ENCODE results near the gene FSIP1.

The FSIP1 gene

DNA sequence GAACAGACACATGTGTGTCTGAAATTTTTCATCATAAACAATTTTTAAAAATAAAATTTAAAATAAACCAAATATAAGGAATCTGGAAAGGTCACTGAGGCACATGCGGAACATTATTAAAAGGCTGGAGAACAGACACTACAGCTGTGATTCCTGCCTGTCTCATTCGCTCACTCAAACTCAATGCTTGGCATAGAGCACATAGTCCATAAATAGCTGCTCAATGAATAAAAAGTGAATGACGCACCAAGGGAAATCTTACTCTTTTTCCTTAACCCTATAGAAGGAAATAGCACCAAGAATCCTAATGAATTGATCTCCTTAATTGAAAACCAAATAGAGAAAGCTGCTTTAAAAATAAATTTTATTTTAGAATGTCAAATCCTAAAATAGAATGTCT lies 98.4 kb downstream of the FSIP1 start:
- DNase-seq (ENCODE audit: low spot score): no peak

DNA sequence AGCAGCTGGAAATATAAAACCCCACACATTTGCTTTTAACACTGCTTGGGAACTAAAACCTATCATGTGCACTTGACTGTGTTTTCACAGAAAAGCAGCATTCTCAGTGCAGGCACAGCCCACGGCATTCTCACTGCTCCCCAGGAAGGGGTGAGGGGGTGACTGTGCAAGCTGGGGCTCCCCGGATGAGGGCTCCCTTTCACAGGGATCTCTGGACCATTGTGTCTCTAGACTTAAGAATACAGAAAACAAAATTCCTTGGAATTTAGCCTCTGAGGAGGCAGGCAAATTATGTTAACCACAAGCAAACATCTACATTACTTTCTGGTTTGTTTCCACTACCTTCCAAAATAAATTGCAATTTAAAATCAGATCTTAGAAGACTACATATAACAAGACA lies 100.3 kb downstream of the FSIP1 start:
- no peak for DNase-seq (ENCODE audit: low spot score)

DNA sequence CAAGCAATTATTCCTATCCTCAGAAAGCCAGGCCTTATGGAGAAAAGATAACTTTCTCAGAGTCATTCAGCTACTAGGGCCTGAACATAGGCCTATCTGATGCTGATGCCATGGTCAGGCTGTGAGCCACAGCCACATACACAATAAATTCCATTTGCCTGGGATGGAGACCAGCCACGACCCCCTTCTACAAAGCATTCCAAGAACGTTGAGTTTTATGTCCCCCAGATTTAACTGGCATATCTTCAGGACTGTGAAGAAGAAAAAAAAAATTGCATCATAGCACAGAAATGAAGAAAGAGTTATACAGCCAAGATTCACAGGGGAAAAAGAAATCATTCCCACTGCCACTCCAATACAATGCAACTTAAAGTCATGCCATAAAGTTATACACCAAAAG lies 101.8 kb downstream of the FSIP1 start:
- no peak for DNase-seq (ENCODE audit: low spot score)

DNA sequence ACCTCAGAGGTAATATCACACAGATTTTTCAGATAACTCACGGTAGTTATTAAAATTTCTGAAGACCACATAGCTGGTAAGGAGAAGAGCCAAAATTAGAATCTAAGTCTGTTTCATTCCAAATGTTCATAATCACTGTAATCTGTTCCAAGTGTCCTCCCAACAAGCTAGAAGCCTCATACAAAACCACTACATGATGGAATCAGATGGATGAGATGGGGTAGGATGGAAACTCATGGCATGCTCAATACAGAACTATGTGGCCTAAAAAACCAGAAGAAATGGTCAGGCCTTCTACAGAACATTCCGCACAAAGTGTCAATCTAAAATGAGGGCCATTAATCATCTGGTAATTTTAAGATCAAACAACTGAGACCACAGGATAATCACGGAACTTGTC lies 110.0 kb downstream of the FSIP1 start:
- no peak for DNase-seq (ENCODE audit: low spot score)

DNA sequence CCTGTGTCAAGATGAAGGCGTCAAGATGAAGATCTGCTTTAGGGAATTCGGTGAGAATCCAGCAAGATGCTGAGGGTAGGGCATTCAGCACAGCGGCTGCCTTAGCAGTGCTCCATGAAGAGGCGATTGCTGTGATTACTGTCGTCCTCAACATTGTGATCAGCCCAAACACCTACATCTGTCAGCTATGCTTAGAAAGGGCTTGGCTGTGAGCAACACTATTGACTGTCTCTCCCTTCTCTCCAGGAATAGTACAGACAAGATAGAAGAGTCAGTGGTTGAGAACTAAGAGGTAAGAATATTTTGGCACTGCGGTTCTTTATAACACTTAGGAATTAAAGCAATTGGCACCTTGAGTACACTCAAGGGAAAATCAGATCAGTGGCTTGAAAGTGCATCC lies 110.5 kb downstream of the FSIP1 start:
- no peak for DNase-seq (ENCODE audit: low spot score)

DNA sequence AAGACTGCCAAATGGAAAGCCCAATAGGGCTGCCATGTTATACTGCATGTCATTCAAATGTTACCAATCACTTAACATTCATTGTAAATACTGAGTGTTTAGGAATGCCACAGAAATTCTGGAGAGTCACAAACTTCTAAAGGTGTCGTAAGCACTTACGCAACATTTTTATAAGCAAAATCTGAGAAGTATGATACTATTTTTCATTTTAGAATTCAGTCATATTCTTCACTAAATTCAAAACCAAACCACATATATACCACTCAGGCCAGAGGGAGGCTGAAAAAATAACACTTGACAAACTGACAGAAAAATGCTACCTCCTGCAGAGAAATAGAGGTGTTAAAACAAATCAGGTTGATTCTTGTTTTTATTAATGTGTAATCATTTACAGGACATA lies 112.0 kb downstream of the FSIP1 start:
- DNase-seq (ENCODE audit: low spot score): no peak

DNA sequence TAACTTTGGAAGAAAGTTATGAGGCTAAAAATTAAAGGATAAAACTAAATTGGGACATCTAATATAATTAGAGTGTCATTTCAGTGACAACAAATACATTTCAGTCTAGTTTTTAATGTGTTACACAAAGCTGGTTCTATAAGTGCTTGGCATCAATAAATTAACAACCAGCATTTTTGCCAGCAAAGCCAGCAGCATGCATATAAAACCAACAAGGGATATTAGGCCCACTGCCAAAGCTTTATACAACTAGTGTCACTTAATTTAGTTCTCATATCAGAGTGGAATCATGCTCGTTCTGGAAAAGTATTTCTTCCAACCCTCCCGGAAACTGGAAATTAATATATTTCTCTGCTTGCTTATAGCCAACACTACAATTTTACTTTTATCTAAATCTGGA lies 113.0 kb downstream of the FSIP1 start:
- DNase-seq (ENCODE audit: low spot score): no peak

DNA sequence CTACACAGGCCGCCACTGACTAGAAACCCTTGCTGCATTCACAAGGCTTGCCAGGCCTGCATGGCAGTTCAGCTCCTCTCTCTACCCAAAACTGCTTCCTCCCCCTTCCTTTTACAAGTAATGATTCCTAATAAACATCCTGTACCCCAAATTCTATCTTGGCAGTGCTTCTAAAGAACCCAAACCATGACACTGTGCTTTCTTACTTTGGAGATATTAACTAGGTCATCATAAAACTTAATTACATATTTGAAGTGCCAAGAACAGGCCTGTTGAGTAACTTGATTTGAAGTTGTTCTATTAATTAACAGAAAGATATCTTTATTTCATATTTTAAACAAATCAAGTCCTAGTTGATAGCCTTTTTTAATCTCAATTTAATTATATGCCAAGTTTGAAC lies 113.4 kb downstream of the FSIP1 start:
- DNase-seq (ENCODE audit: low spot score): no peak

DNA sequence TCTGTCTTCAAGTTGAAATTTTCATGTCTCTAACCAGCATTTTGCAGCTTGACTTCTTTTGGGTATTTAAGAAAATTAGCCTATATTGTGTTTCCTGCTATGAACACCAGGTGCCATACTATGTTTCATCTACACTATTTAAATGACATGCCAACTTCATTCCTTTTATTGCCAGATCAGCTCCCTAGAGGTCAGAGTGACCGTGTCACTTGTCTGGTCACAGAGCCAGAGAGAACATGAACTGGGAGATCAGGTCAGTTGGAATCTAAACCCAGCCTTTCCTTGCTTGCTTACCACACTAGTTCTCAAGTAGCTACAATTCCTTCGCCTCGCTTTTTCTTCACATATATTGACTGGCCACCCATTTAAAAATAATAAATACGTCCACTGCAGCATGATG lies 114.2 kb downstream of the FSIP1 start:
- no peak for DNase-seq (ENCODE audit: low spot score)

DNA sequence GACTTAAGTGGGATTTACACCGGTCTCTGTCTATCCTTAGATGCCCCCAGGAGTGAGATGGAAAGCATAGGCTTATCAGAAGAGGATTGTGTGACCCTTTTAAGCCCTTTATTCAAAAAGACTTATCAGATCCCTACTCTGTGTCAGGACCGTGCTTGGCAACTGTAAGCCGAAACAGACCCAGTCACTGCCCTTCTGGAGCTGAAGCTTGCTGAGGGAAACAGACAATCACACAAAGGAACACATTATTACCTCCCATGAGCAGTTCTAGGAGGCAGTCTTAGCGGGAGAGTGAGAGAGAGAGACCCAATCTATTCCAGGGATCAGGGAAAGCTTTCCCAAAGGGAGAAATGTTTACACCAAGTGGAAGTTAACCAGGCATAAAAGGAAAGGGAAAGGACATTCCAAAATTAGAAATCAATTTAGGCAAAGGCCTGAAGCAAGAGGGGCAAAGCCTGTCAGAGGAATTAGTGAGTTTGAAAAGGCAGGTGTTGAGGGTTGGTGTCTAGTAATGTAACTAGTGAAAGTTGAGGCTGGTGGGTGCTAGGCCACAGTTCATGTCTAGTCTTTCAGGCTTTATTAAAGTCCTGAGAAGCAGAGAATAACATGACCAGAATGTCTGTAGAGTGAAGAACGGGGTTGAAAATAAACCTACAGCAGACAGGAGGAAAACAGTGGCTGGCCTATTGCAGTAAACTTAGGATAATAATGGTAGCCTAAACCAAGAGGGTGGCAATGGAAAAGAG lies 115.1 kb downstream of the FSIP1 start:
- no peak for DNase-seq (ENCODE audit: low spot score)

DNA sequence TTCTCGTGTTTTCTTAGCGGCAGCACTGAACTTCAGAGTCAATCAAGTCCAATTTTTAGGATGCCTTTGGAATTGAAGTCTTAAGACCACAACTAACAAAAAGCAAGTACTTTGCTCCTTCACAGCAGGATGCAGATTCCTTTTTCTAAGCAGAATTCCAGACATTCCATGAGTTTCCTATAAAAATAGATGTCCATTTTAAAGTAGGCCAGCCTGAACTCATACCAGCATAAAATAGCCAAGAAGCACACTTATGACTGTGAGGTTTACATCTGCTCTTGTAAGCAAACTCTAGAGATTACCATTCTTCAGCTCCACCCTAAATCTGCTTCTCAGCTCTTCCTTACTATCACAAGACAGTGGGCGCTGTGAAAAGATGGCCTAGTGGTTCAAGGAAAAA lies 116.0 kb downstream of the FSIP1 start:
- peak; percentile 21 for DNase-seq (ENCODE audit: low spot score)

DNA sequence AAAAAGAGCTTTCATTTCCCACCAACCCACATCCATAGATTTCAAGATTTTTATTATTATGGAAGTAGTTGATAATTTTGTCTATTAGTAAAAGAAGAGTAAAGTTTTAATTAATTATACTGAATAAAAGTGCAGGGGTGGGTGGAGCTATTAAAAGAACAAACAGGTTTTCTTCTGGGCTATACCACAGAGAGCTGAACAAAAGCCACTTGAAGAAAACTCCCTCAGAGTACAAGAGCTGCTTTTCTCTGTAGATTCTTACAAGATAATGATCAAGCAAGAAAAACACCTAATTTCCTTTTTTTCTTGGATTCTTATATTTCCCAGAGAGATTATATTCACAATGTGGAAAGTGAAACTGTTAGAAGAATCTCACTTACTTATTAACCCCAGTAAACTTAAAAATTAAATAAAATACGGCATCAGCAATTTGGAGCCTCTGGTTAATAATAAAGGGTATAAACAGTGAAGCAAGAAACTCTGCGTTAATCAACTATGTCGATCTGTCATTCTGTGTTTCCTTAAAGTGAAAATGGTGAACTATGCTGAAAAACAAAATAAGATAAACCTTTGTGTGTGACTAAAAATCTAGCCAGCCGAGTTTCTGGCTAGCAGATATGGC lies 116.9 kb downstream of the FSIP1 start:
- DNase-seq (ENCODE audit: low spot score): no peak

DNA sequence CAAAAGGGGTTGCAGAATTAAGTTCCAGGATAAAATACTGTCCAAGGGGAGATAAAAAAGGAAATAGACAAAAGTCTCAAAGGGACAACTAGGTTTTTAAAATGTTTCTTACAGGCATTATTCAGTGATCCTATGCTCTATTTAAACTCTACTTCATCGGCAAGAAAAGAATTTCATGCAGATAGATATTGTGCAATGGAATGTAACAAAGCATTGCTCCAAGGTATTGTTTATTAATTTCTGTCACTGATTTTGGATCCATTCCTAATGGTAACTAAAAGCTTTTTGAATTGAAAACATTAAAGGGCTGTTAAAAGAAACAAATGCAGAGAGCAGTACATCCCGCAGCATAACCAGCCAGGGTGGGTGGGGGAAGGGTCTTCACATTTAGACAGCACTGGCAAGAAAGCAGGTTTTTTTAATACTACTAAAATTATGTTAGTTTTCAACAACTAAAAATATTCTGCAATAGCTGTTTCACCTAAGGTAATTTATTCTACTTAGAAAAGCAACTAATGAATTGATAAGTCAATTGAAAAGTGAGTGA lies 118.9 kb downstream of the FSIP1 start:
- DNase-seq (ENCODE audit: low spot score): no peak

DNA sequence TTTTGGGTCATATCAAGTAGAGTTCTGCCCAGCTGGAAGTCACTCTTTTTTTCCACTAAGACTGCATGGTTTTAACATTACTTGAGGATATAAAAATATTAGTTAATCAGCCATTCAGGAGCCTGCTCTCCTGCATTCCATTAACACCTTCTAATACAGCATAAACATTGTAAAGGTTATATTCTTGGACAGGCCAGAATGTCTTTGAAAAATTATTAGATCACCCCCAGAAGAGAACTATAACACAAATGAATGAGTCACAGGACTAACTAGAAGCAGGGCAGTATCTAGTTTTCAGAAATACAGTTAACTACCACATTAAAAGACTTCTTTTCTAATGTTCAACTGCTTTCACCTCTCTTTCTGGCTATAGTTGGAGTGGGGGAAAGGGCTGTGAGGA lies 120.9 kb downstream of the FSIP1 start:
- no peak for DNase-seq (ENCODE audit: low spot score)

DNA sequence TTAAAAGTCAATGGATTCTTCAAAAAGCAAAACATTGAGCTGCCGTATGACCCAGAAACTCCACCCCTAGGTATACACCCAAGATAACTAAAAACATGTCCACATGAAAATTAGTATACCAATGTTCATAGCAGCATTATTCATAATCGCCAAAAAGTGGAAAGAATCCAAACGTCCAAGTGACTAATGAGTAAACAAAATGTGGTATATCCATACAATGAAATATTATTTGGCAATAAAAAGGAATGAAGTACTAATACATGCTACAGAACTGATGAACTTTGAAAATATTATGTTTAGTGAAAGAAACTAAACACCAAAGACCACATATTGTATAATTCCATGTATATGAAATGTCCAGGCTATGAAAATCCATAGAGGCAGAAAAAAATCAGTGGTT lies 123.9 kb downstream of the FSIP1 start:
- no peak for DNase-seq (ENCODE audit: low spot score)

DNA sequence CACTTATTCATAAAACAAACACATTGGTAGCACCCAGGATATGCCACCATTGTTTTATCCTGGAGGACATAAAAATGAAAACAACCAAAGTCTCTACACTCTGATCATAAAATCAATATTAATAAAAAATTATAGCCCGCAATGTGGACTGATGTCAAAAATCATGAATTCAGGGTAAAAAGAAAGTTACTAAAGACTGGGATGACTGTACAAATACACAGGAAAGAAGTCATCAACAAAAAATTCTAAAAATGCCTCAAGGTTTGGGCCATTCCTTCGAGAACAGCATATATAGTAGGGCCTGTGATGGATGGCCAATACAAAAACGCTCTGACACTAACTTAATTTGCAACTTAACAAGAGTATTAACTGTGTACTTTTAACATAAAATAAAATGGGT lies 125.0 kb downstream of the FSIP1 start:
- DNase-seq (ENCODE audit: low spot score): peak; percentile 34

DNA sequence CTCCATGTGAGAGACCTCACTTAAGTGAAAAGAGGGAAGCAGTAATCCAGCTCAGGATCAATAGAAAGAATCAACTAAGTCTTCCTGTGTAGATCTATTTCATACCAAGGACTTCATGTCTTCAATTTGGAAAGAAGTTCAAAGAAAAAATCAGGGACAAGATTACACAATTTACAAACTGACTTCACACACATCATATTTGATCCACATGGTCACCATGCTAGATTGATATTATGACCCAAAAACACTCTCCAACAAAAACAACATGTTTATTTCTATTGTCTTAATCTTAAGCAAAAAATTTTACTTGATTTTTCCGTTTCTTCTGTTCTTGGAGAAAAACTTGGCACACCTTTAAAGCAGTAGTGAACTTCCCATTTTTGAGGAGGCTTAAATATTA lies 125.5 kb downstream of the FSIP1 start:
- no peak for DNase-seq (ENCODE audit: low spot score)

DNA sequence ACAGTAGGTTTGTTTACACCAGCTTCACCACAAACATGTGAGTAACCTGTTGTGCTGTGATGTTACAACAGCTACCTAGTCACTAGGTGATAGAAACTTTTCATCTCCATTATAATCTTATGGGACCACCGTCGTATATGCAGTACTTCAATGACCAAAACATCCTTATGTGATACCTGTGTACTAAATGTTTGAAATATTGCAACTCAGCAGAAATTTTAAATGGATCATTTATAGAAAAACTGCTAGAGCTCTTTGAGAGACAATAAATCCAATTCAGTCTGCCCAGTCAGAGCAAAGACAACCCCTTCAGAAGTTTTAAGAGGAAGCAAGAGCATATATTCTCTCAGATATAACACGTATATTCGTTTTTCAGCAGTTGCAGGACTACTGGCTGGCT lies 128.3 kb downstream of the FSIP1 start:
- DNase-seq (ENCODE audit: low spot score): no peak

DNA sequence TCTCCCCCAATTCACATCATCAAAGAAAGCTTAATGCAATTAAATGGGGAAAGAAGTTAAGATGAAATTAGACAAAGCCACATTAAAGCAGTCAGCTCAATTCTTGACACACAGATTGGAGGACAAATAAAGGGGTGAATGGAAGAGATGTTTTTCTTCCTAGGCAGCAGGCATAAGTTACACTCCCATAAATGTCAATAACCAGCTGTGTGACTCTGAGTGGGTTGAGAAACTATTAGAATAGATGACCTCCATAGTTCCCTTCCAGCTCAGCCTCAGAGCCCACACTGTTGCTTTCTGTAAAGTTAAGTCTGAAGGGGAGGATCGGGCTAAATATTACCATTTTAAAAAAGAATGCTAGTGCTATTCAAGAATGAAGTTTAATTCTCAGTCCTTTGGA lies 130.8 kb downstream of the FSIP1 start:
- DNase-seq (ENCODE audit: low spot score): no peak

DNA sequence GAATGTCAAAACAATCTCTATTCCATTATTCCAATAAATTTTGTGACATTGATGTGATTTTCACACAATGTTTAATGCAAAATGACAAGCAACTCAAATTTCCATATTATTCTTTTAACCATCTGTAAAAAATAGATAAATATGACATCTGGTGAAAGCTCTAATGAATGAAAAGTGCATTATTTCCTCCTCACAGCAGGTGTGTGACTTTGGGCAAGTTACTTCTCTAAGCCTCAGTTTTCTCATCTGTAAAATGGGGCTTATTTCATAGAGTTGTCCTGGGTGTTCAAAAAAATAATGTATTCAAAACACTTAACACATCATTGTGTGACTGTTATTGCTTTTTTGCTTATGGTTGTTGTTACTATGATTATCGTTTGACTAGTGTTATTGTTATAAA lies 131.3 kb downstream of the FSIP1 start:
- no peak for DNase-seq (ENCODE audit: low spot score)

DNA sequence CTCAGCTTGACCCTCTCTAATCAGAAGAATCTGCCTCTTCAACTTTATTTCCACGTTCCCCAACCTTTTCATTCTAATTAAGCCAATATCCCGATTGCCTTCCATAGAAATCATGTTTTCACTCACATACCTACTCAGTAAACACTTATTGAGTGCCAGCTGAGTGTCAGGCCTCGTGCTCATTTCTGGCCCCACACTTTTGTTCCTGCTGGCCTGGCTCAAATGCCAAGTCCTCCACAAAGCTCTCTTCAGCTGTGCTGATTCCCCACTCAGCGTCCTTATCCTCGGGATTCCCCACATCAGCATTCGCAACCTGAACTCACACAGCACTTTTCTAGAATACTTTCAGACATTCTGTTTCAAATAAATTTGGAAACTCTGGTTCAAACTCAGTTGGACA lies 132.9 kb downstream of the FSIP1 start:
- no peak for DNase-seq (ENCODE audit: low spot score)

DNA sequence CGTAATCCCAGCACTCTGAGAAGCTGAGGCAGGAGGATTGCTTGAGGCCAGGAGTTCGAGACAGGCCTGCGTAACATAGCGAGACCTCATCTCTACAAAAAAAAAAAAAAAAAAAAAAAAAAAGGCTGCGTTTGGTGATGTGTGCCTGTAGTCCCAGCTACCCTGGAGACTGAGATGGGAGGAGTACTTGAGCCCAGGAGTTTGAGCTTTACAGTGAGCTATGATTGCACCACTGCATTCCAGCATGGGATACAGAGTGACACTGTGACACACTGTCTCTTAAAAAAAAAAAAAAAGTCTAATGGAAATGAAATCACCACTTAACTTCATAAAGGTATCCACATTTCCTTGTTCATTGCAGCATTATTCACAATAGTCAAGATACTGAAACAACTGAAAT lies 136.2 kb downstream of the FSIP1 start:
- DNase-seq (ENCODE audit: low spot score): no peak

DNA sequence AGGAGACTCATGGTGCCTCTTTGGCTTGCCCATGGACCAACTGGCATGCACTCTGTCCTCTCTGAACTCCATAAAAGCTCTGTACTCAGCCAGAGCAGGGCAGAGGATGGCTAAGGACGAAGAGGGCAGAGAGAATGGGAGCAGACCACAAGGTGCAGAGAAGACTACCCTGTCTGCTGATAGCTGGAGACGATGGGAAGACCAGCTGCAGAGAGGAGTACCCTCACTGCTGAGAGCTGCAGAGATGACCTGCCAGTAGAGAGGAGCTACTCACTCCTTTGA lies 136.7 kb downstream of the FSIP1 start:
- no peak for DNase-seq (ENCODE audit: low spot score)
